ENCODE measurements around the gene MED10. TPM values are rescaled to one million over a fixed set of nuclear protein-coding genes. Genes with fewer than 3 reads are reported as not detected.

Gene MED10
- total and polyA plus RNA-seq, 7 donors = 29.2 to 67.6 (median 38.4) TPM

GRCh38 chr5:6350277-6351090, 27.9 kb downstream of the MED10 start:
- H3K4me3 ChIP-seq = no peak overlapping the region
- H3K27ac ChIP-seq = no peak overlapping the region
- no peaks in the 10 kb centered on the region for H3K36me3 ChIP-seq
- H3K4me1 ChIP-seq = no peaks in the 10 kb centered on the region
- H3K27me3 ChIP-seq = no peaks in the 10 kb centered on the region
- 85 to 86% methylated on average over 18 of the region's 18 CpGs for WGBS, 2 donors
- TF ChIP-seq POLR2A (IDR thresholded peaks at IDR 0.05) = no peak
- no peak for TF ChIP-seq POLR2AphosphoS5 (IDR thresholded peaks at IDR 0.05)
- TF ChIP-seq CTCF (IDR thresholded peaks at IDR 0.05) = no peak
- no peak for TF ChIP-seq EP300 (IDR thresholded peaks at IDR 0.05)
- intact Hi-C loops (cut with DNase I) = no loop called here
- no peaks in the 10 kb centered on the region for H3K9me3 ChIP-seq
- no peak for DNase-seq

- Histone ChIP-seq H3K4me3 (no peak overlapping the region), H3K9me3 (no peaks in the 10 kb centered on the region), H3K36me3 (no peaks in the 10 kb centered on the region), H3K4me1 (no peaks in the 10 kb centered on the region), H3K27me3 (no peaks in the 10 kb centered on the region), H3K27ac (no peak overlapping the region)
- WGBS, 2 donors = 51 to 87% methylated on average over 19 of the region's 19 CpGs
- TF ChIP-seq POLR2AphosphoS5 (IDR thresholded peaks at IDR 0.05) = no peak
- TF ChIP-seq CTCF (IDR thresholded peaks at IDR 0.05) = no peak
- no peak for TF ChIP-seq POLR2A (IDR thresholded peaks at IDR 0.05)
- intact Hi-C loops (cut with DNase I) = no loop called here
- DNase-seq = no peak
Observed at GRCh38 chr5:6349387-6349786, 29.0 kb downstream of the MED10 start.

- WGBS, 2 donors = 90 to 95% methylated on average over 15 of the region's 15 CpGs
- no peaks in the 10 kb centered on the region for H3K9me3 ChIP-seq
- TF ChIP-seq EP300 (IDR thresholded peaks at IDR 0.05) = no peak
- TF ChIP-seq POLR2A (IDR thresholded peaks at IDR 0.05) = no peak
- no peak for TF ChIP-seq CTCF (IDR thresholded peaks at IDR 0.05)
- no peak for TF ChIP-seq POLR2AphosphoS5 (IDR thresholded peaks at IDR 0.05)
- no peaks in the 10 kb centered on the region for H3K4me1 ChIP-seq
- intact Hi-C loops (cut with DNase I) = no loop called here
- no peaks in the 10 kb centered on the region for H3K27me3 ChIP-seq
- H3K4me3 ChIP-seq = no peak overlapping the region
- H3K27ac ChIP-seq = no peak overlapping the region
- DNase-seq = no peak
- no peaks in the 10 kb centered on the region for H3K36me3 ChIP-seq
Observed at GRCh38 chr5:6348476-6349000, 29.8 kb downstream of the MED10 start.

- H3K4me3 ChIP-seq = no peak overlapping the region
- H3K4me1 ChIP-seq = no peaks in the 10 kb centered on the region
- TF ChIP-seq CTCF (IDR thresholded peaks at IDR 0.05) = no peak
- TF ChIP-seq POLR2A (IDR thresholded peaks at IDR 0.05) = no peak
- TF ChIP-seq EP300 (IDR thresholded peaks at IDR 0.05) = no peak
- TF ChIP-seq POLR2AphosphoS5 (IDR thresholded peaks at IDR 0.05) = no peak
- WGBS, 2 donors = 91 to 94% methylated on average over 19 of the region's 19 CpGs
- H3K36me3 ChIP-seq = no peaks in the 10 kb centered on the region
- intact Hi-C loops (cut with DNase I) = no loop called here
- no peak for DNase-seq
- no peaks in the 10 kb centered on the region for H3K27me3 ChIP-seq
- H3K27ac ChIP-seq = no peak overlapping the region
- no peaks in the 10 kb centered on the region for H3K9me3 ChIP-seq
Observed at GRCh38 chr5:6347673-6348072, 30.7 kb downstream of the MED10 start.
